H9 (cell line): ENCODE data around the gene PRKAG2. TPM values are rescaled to one million over a fixed set of nuclear protein-coding genes. Genes with fewer than 3 reads are reported as not detected.

Source experiments
- DNase-seq: peaks from one replicate; pipeline ENCODE4 v3.0.0-alpha.2; 2017
- H2AFZ ChIP-seq: one replicate; pipeline ENCODE4 v1.6.1; 2013; ENCODE audit warnings: mild to moderate bottlenecking, low read length, control low read depth, moderate library complexity
- H2AK5ac ChIP-seq: 2 replicates; pipeline ENCODE4 v1.6.1; 2013; ENCODE audit warnings: low read length, control low read depth, mixed read lengths; ENCODE audit not compliant: insufficient read length
- H2BK120ac ChIP-seq: one replicate; pipeline ENCODE4 v1.6.1; 2013; ENCODE audit warnings: low read depth, mild to moderate bottlenecking, low read length, control low read depth, inconsistent platforms; ENCODE audit not compliant: poor library complexity, severe bottlenecking
- H2BK12ac ChIP-seq: 2 replicates; pipeline ENCODE4 v1.6.1; 2013; ENCODE audit warnings: low read length, control low read depth, mixed read lengths, low read depth; ENCODE audit not compliant: insufficient read length
- H2BK15ac ChIP-seq: 2 replicates; pipeline ENCODE4 v1.6.1; 2013; ENCODE audit warnings: low read depth, low read length, control low read depth
- H2BK20ac ChIP-seq: one replicate; pipeline ENCODE4 v1.6.1; 2013; ENCODE audit warnings: low read depth, mild to moderate bottlenecking, low read length, control low read depth, inconsistent platforms; ENCODE audit not compliant: poor library complexity, severe bottlenecking
- H2BK5ac ChIP-seq: 2 replicates; pipeline ENCODE4 v1.6.1; 2013; ENCODE audit warnings: low read length, control low read depth, mixed read lengths; ENCODE audit not compliant: insufficient read length
- H3K14ac ChIP-seq: 2 replicates; pipeline ENCODE4 v1.6.1; 2013; ENCODE audit warnings: low read length, control low read depth; ENCODE audit not compliant: insufficient read depth
- H3K18ac ChIP-seq: 2 replicates; pipeline ENCODE4 v1.6.1; 2013; ENCODE audit warnings: low read depth, mild to moderate bottlenecking, mixed read lengths, low read length, control low read depth; ENCODE audit not compliant: insufficient read length
- H3K23ac ChIP-seq: 2 replicates; pipeline ENCODE4 v1.6.1; 2013; ENCODE audit warnings: low read length, control low read depth, mixed read lengths, low read depth; ENCODE audit not compliant: insufficient read length
- H3K23me2 ChIP-seq: 2 replicates; pipeline ENCODE4 v1.6.1; 2013; ENCODE audit warnings: low read depth, mild to moderate bottlenecking, mixed read lengths, low read length, control low read depth; ENCODE audit not compliant: insufficient read length, poor library complexity, severe bottlenecking
- H3K27ac ChIP-seq: 2 replicates; pipeline ENCODE4 v1.5.1; 2013; ENCODE audit warnings: low read length, control low read depth, mixed read lengths, low read depth; ENCODE audit not compliant: insufficient read length
- H3K27me3 ChIP-seq: 2 replicates; pipeline ENCODE4 v1.6.1; 2013; ENCODE audit warnings: low read length, control low read depth, inconsistent platforms; ENCODE audit not compliant: insufficient read depth
- H3K4ac ChIP-seq: 2 replicates; pipeline ENCODE4 v1.6.1; 2013; ENCODE audit warnings: low read depth, mild to moderate bottlenecking, control low read depth, inconsistent platforms, low read length, moderate library complexity
- H3K4me1 ChIP-seq: 2 replicates; pipeline ENCODE4 v1.6.1; 2013; ENCODE audit warnings: low read length, control low read depth, inconsistent platforms; ENCODE audit not compliant: insufficient read depth
- H3K4me2 ChIP-seq: 2 replicates; pipeline ENCODE4 v1.6.1; 2013; ENCODE audit warnings: low read length, control low read depth, mixed read lengths; ENCODE audit not compliant: insufficient read length, insufficient read depth
- H3K56ac ChIP-seq: 2 replicates; pipeline ENCODE4 v1.6.1; 2013; ENCODE audit warnings: low read depth, mild to moderate bottlenecking, mixed read lengths, low read length, control low read depth; ENCODE audit not compliant: insufficient read length
- H3K79me1 ChIP-seq: 2 replicates; pipeline ENCODE4 v1.6.1; 2013; ENCODE audit warnings: low read depth, mild to moderate bottlenecking, moderate library complexity, low read length, control low read depth, inconsistent platforms; ENCODE audit not compliant: insufficient read depth, poor library complexity, severe bottlenecking
- H3K79me2 ChIP-seq: 2 replicates; pipeline ENCODE4 v1.6.1; 2013; ENCODE audit warnings: low read length, control low read depth, inconsistent platforms; ENCODE audit not compliant: insufficient read depth
- H3K9ac ChIP-seq: 2 replicates; pipeline ENCODE4 v1.6.1; 2013; ENCODE audit warnings: low read length, control low read depth, mixed read lengths; ENCODE audit not compliant: insufficient read length; ENCODE audit errors: extremely low read depth
- H3K9me3 ChIP-seq: one replicate; pipeline ENCODE4 v1.6.1; 2013; ENCODE audit warnings: low read depth, low read length, inconsistent platforms; ENCODE audit not compliant: control insufficient read depth
- H3T11ph ChIP-seq: one replicate; pipeline ENCODE4 v1.6.1; 2013; ENCODE audit warnings: mild to moderate bottlenecking, low read length, control low read depth, inconsistent platforms
- H4K20me1 ChIP-seq: one replicate; pipeline ENCODE4 v1.6.1; 2013; ENCODE audit not compliant: control insufficient read depth, insufficient read length, insufficient read depth
- H4K5ac ChIP-seq: 2 replicates; pipeline ENCODE4 v1.6.1; 2013; ENCODE audit warnings: low read depth, mild to moderate bottlenecking, mixed read lengths, low read length, control low read depth; ENCODE audit not compliant: insufficient read length
- H4K8ac ChIP-seq: replicated peaks from 2 replicates; pipeline ENCODE4 v1.6.1; 2013; ENCODE audit warnings: low read length, control low read depth, mixed read lengths, low read depth; ENCODE audit not compliant: insufficient read length
- H4K91ac ChIP-seq: 2 replicates; pipeline ENCODE4 v1.6.1; 2013; ENCODE audit warnings: low read depth, mild to moderate bottlenecking, moderate library complexity, mixed read lengths, low read length, control low read depth; ENCODE audit not compliant: insufficient read length
- H3K27ac Mint-ChIP-seq, 3 experiments: 2 replicates in 2 of 3; 3 replicates in 1 of 3; pipeline ENCODE4 v1.8.0; 2020 to 2021; ENCODE audit warnings: mixed read lengths in 3 of 3, mild to moderate bottlenecking in 1 of 3, moderate library complexity in 1 of 3
- H3K27me3 Mint-ChIP-seq: 2 replicates; pipeline ENCODE4 v1.8.0; 2021; ENCODE audit warnings: low read depth, mild to moderate bottlenecking, moderate library complexity, mixed read lengths
- H3K36me3 Mint-ChIP-seq, 3 experiments: 2 replicates in 2 of 3; 3 replicates in 1 of 3; pipeline ENCODE4 v1.8.0; 2020 to 2021; ENCODE audit warnings: low read depth in 3 of 3, mixed read lengths in 3 of 3; ENCODE audit not compliant: insufficient read depth in 1 of 3
- H3K4me1 Mint-ChIP-seq, 2 experiments: 2 replicates each; pipeline ENCODE4 v1.8.0; 2020; ENCODE audit warnings: mixed read lengths in 2 of 2
- H3K4me3 Mint-ChIP-seq, 2 experiments: 2 replicates in 1 of 2; 3 replicates in 1 of 2; pipeline ENCODE4 v1.8.0; 2020 to 2021; ENCODE audit warnings: mild to moderate bottlenecking in 2 of 2, mixed read lengths in 2 of 2, moderate library complexity in 1 of 2
- H3K9me3 Mint-ChIP-seq, 2 experiments: 2 replicates in 1 of 2; 3 replicates in 1 of 2; pipeline ENCODE4 v1.8.0; 2020; ENCODE audit warnings: mild to moderate bottlenecking in 2 of 2, mixed read lengths in 2 of 2, moderate library complexity in 1 of 2
- WGBS: extraction: QIAGEN DNeasy Blood & Tissue Kit; methylation state at CpG from one replicate; pipeline ENCODE4 v1.1.7; 2013; ENCODE audit warnings: missing lambda C conversion rate, low lambda C conversion rate, mixed read lengths; ENCODE audit not compliant: insufficient read length; ENCODE audit errors: extremely low coverage; 5-methylcytosine and 5-hydroxymethylcytosine counted together
- total RNA-seq: library from RNA; stranded (reverse); gene quantifications from 2 replicates; pipeline ENCODE4 v1.2.1, GENCODE V29; 2021
- TF ChIP-seq, protein P1 (sequence below): fragments of 200-600 bp; sonication (generic); conservative IDR thresholded peaks from 3 replicates; pipeline ENCODE4 v1.8.0; 2021; ENCODE audit warnings: antibody characterized with exemption, mild to moderate bottlenecking

Gene PRKAG2
- total RNA-seq, 1 experiment from 2014 or later: 11.8 TPM

DNA sequence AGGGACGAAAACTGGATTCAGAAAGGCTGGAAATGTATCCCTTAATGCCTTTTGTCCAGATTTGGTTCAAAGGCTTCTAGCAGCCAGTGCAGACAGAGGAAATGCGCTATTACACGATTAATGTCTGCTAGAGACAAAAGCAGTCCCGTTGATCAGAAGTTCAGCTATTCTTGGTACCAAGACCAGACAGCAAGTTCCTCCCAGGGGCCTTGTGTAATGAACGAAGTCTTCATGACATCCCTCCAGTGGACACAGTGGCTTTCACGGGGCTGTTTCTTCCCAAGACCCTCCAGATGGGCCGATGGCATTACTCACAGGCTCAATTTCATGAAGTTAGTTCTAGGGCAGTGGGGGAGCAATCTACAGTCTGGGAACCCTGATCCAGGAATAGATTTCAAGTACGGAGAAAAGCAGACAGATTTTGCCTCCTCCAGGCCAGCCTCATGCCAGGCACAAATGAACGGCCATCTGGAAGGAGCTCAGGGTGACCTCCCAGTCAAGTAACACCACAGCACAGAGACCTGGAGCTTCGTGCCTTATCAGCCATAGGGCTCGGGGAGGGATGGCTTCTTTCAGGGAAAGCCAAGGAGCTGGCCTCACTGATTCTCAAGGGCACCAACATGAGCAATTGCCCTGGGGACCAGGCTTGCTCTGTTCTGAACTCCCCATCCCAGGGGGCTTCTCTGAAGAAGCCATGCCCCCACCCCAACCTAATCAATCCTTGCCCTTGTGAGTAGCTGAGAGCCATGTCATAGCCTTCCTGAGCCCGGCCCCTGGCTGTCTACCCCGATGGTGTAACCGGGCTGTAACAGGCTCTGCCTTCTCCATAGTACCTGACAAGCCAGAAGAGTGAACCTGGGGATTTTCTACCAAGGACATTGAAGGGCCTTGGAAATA, 101.1 kb downstream of the PRKAG2 start:
- no peak overlapping the region for H3K27ac ChIP-seq
- H3K4me2 ChIP-seq: no peak overlapping the region
- no peak overlapping the region for H2BK5ac ChIP-seq
- no peak overlapping the region for H3K14ac ChIP-seq
- no peak overlapping the region for H2BK120ac ChIP-seq
- H2BK20ac ChIP-seq: no peak overlapping the region
- no peak overlapping the region for H4K8ac ChIP-seq
- H3K9ac ChIP-seq: no peak overlapping the region
- no peak overlapping the region for H3K23ac ChIP-seq
- H2BK12ac ChIP-seq: no peak overlapping the region
- no peak overlapping the region for H3T11ph ChIP-seq
- no peaks in the 10 kb centered on the region for H3K4me1 ChIP-seq
- H3K27me3 ChIP-seq: no peaks in the 10 kb centered on the region
- no peak overlapping the region for H3K4ac ChIP-seq
- H3K79me1 ChIP-seq: no peaks in the 10 kb centered on the region
- Mint-ChIP-seq H3K4me3 (no peak overlapping the region), H3K27me3 (peaks cover 30% of the 10 kb centered on the region), H3K36me3 (peaks cover 3 to 10% (median 5%) of the 10 kb centered on the region in 3 experiments; a peak in 4 of 7 replicates), H3K4me1 (peaks cover 0 to 7% of the 10 kb centered on the region in 2 experiments; a peak in 3 of 4 replicates), H3K27ac (no peak overlapping the region), H3K9me3 (peaks cover 10 to 16% of the 10 kb centered on the region in 2 experiments)
- peaks cover 4% of the 10 kb centered on the region for H3K9me3 ChIP-seq
- H3K79me2 ChIP-seq: no peaks in the 10 kb centered on the region
- no peak overlapping the region for H4K91ac ChIP-seq
- no CpG with 5 or more reads among the region's 14 CpGs for whole genome bisulfite sequencing
- no peak overlapping the region for H2AFZ ChIP-seq
- no peak overlapping the region for H3K18ac ChIP-seq
- H3K23me2 ChIP-seq: no peaks in the 10 kb centered on the region
- DNase-seq: no peak
- H4K20me1 ChIP-seq: no peaks in the 10 kb centered on the region
- H2AK5ac ChIP-seq: no peak overlapping the region
- TF ChIP-seq, protein P1, sequence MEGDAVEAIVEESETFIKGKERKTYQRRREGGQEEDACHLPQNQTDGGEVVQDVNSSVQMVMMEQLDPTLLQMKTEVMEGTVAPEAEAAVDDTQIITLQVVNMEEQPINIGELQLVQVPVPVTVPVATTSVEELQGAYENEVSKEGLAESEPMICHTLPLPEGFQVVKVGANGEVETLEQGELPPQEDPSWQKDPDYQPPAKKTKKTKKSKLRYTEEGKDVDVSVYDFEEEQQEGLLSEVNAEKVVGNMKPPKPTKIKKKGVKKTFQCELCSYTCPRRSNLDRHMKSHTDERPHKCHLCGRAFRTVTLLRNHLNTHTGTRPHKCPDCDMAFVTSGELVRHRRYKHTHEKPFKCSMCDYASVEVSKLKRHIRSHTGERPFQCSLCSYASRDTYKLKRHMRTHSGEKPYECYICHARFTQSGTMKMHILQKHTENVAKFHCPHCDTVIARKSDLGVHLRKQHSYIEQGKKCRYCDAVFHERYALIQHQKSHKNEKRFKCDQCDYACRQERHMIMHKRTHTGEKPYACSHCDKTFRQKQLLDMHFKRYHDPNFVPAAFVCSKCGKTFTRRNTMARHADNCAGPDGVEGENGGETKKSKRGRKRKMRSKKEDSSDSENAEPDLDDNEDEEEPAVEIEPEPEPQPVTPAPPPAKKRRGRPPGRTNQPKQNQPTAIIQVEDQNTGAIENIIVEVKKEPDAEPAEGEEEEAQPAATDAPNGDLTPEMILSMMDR: no peak
- no peak overlapping the region for H2BK15ac ChIP-seq
- H3K56ac ChIP-seq: no peak overlapping the region
- no peak overlapping the region for H4K5ac ChIP-seq
